ENCODE data around the gene OPRD1. TPM values are rescaled to one million over a fixed set of nuclear protein-coding genes. Genes with fewer than 3 reads are reported as not detected.

OPRD1 gene
- total RNA-seq, 1 donor from 2014 or later = not detected

DNA sequence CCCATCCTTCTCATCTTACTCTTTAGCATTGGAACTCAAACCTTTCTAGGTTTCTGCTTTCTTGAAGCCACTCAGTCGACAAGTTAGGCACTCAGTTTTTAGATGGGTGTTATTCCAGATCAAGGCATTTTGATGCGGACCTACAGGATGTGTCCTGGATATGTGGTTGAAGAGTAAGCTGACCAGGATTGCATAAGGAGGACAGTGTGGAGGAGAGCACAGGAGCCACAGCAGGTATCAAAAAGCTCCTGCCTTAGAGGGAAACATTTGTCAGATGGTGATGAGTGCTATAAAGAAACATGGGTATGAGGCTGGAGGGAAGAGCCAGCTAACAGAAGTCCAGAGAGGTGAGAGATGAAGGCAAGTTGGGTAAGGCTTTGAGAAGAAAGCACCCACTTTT is 33.9 kb upstream of the OPRD1 start:
- H3K4me3 ChIP-seq (ENCODE audit: low read depth, low read length) = no peak overlapping the region
- no peak for DNase-seq (ENCODE audit: low read depth)
- TF ChIP-seq CTCF (conservative IDR thresholded peaks at IDR 0.05; ENCODE audit: low read depth, low read length) = no peak

- H3K4me3 ChIP-seq (ENCODE audit: low read depth, low read length) = no peak overlapping the region
- TF ChIP-seq CTCF (conservative IDR thresholded peaks at IDR 0.05; ENCODE audit: low read depth, low read length) = no peak
- no peak for DNase-seq (ENCODE audit: low read depth)
Measured at GRCh38 chr1:28779751-28780408, 32.1 kb upstream of the OPRD1 start.

GRCh38 chr1:28781305-28781704 is 30.7 kb upstream of the OPRD1 start:
- TF ChIP-seq CTCF (conservative IDR thresholded peaks at IDR 0.05; ENCODE audit: low read depth, low read length) = no peak
- DNase-seq (ENCODE audit: low read depth) = no peak
- H3K4me3 ChIP-seq (ENCODE audit: low read depth, low read length) = no peak overlapping the region

DNA sequence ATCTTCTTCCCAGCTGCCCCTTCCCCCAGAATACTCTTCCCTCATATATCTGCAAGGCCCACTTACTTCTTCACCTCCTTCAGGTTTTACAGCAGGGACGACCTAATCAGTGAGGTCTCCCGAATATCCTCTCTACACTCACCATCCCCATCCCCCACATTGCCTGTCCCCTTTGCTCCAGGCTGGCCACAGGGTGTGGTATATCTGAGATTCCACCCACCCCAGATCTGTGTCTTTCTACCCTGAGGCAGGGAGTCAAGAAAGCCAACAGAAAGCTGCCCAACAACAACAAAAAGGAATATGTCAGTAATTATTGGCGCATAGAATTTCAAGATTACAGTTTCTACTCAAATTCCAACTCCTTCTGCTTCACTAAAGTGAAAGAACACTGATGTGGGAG is 30.0 kb upstream of the OPRD1 start:
- TF ChIP-seq CTCF (conservative IDR thresholded peaks at IDR 0.05; ENCODE audit: low read depth, low read length) = no peak
- DNase-seq (ENCODE audit: low read depth) = no peak
- H3K4me3 ChIP-seq (ENCODE audit: low read depth, low read length) = no peak overlapping the region

DNA sequence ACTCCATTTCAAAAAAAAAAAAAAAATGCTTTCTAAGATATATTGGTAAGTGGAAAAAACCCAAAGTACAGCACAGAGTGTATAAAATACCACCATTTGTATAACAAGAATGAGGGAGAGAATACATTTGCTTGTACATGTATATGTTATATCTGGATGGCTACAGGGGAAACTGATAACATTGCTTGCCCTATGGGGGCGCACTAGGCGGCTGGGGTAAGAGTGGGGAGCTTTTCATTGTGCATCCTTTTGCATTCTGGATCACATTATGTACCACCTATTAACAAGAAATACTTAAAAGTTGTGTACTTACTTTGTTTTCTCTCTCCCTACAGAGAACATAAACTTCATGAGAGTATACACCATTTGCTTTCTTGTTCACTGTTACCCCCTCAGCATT is 28.6 kb upstream of the OPRD1 start:
- no peak for TF ChIP-seq CTCF (conservative IDR thresholded peaks at IDR 0.05; ENCODE audit: low read depth, low read length)
- no peak overlapping the region for H3K4me3 ChIP-seq (ENCODE audit: low read depth, low read length)
- no peak for DNase-seq (ENCODE audit: low read depth)

DNA sequence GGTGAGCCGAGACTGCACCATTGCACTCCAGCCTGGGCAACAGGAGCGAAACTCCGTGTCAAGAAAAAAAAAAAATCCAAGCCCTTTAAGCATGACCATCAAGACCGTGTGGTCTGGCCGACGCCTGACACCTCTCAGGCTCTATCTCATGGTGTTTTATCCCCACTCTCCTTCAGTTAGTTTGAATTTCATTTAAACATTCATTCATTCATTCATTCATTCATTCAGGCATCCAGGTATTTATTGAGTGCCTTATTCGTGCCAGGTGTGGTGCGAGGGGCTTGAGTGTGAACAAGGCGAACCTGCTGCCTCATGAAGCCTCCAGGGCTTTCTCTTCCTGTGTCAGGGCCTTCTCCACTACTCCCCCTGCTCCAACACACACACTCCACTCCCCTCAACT is 22.6 kb upstream of the OPRD1 start:
- no peak overlapping the region for H3K4me3 ChIP-seq (ENCODE audit: low read depth, low read length)
- DNase-seq (ENCODE audit: low read depth) = no peak
- TF ChIP-seq CTCF (conservative IDR thresholded peaks at IDR 0.05; ENCODE audit: low read depth, low read length) = no peak

GRCh38 chr1:28789816-28790215 is 22.2 kb upstream of the OPRD1 start:
- no peak for TF ChIP-seq CTCF (conservative IDR thresholded peaks at IDR 0.05; ENCODE audit: low read depth, low read length)
- DNase-seq (ENCODE audit: low read depth) = no peak
- H3K4me3 ChIP-seq (ENCODE audit: low read depth, low read length) = no peak overlapping the region

All from epithelial cell of proximal tubule (primary cell).